ENCODE data around the gene MAPT.

GRCh38 chr17:46025510-46026165, 131.3 kb downstream of the MAPT start:
- TF ChIP-seq POLR2A (IDR thresholded peaks at IDR 0.05) (no peak), CTCF (IDR thresholded peaks at IDR 0.05) (no peak)

Measured in testis (tissue), 2 donors.